Liver (tissue), 9 donors: ENCODE results near the gene CUZD1. TPM values are rescaled to one million over a fixed set of nuclear protein-coding genes. Genes with fewer than 3 reads are reported as not detected.

Source experiments
- DNase-seq: peaks from one replicate; pipeline ENCODE4 v3.0.0-alpha.2; 2017; ENCODE audit warnings: low spot score
- H3K27ac ChIP-seq, 2 donors: one replicate each; pipeline ENCODE4 v1.7.0; 2013; ENCODE audit warnings: inconsistent platforms in 2 of 2, low read length in 2 of 2, control low read depth in 1 of 2, low read depth in 1 of 2, mild to moderate bottlenecking in 1 of 2
- H3K27me3 ChIP-seq, 4 donors: one replicate each; pipeline versions ENCODE4 v1.6.1 to v1.7.0; 2013; ENCODE audit warnings: low read length in 3 of 4, inconsistent platforms in 1 of 4, mild to moderate bottlenecking in 1 of 4, moderate library complexity in 1 of 4; ENCODE audit not compliant: control insufficient read depth in 4 of 4, insufficient read depth in 4 of 4
- H3K36me3 ChIP-seq, 4 donors: one replicate each; pipeline versions ENCODE4 v1.6.1 to v1.7.0; 2013; ENCODE audit warnings: low read length in 3 of 4, mild to moderate bottlenecking in 3 of 4, low read depth in 1 of 4, moderate library complexity in 1 of 4; ENCODE audit not compliant: control insufficient read depth in 4 of 4, insufficient read depth in 3 of 4
- H3K4me1 ChIP-seq, 4 donors: one replicate each; pipeline versions ENCODE4 v1.6.1 to v1.7.0; 2013; ENCODE audit warnings: low read length in 3 of 4, mild to moderate bottlenecking in 3 of 4, moderate library complexity in 1 of 4; ENCODE audit not compliant: control insufficient read depth in 4 of 4, insufficient read depth in 4 of 4
- H3K4me3 ChIP-seq, 3 donors: one replicate each; pipeline versions ENCODE4 v1.6.1 to v1.7.0; 2013; ENCODE audit warnings: low read length in 3 of 3, control low read depth in 1 of 3, low read depth in 1 of 3, mild to moderate bottlenecking in 1 of 3
- H3K9ac ChIP-seq, 2 donors: one replicate each; pipeline ENCODE4 v1.7.0; 2013; ENCODE audit warnings: low read length in 2 of 2, mild to moderate bottlenecking in 2 of 2, moderate library complexity in 2 of 2, control low read depth in 1 of 2, low read depth in 1 of 2
- H3K9me3 ChIP-seq, 4 donors: one replicate each; pipeline versions ENCODE4 v1.6.1 to v1.7.0; 2013; ENCODE audit warnings: low read length in 3 of 4; ENCODE audit not compliant: control insufficient read depth in 4 of 4
- ATF3 ChIP-seq: IDR thresholded peaks from 2 replicates; pipeline ENCODE4 v1.6.1; 2016; ENCODE audit warnings: antibody characterized with exemption
- CTCF ChIP-seq: fragments of 150-350 bp; IDR thresholded peaks from 2 replicates; pipeline ENCODE4 v1.5.1; 2017; ENCODE audit warnings: improper control_type of control experiment, low read depth, low read length; ENCODE audit not compliant: missing input control
- EGR1 ChIP-seq, 2 donors: IDR thresholded peaks; 2 replicates each; pipeline ENCODE4 v1.6.1; 2016 to 2018; ENCODE audit warnings: antibody characterized with exemption in 2 of 2, low read depth in 2 of 2
- FOXA1 ChIP-seq: IDR thresholded peaks from 2 replicates; pipeline ENCODE4 v1.6.1; 2016; ENCODE audit warnings: antibody characterized with exemption
- FOXA2 ChIP-seq: IDR thresholded peaks from 2 replicates; pipeline ENCODE4 v1.6.1; 2016; ENCODE audit warnings: antibody characterized with exemption
- HNF4A ChIP-seq, 2 donors: conservative IDR thresholded peaks; 2 replicates each; pipeline ENCODE4 v1.6.1; 2016; ENCODE audit warnings: antibody characterized with exemption in 2 of 2, mild to moderate bottlenecking in 2 of 2
- HNF4G ChIP-seq: IDR thresholded peaks from 2 replicates; pipeline ENCODE4 v1.6.1; 2016; ENCODE audit warnings: antibody characterized with exemption
- NR2F2 ChIP-seq: IDR thresholded peaks from 2 replicates; pipeline ENCODE4 v1.6.1; 2016; ENCODE audit warnings: antibody characterized with exemption
- RAD21 ChIP-seq, 2 donors: IDR thresholded peaks; 2 replicates each; pipeline ENCODE4 v1.6.1; 2016; ENCODE audit warnings: antibody characterized with exemption in 2 of 2, mild to moderate bottlenecking in 2 of 2
- RXRA ChIP-seq, 2 donors: IDR thresholded peaks; 2 replicates each; pipeline ENCODE4 v1.6.1; 2017 to 2018; ENCODE audit warnings: antibody characterized with exemption in 2 of 2, mild to moderate bottlenecking in 1 of 2
- SP1 ChIP-seq: IDR thresholded peaks from 2 replicates; pipeline ENCODE4 v1.6.1; 2018; ENCODE audit warnings: antibody characterized with exemption, mild to moderate bottlenecking
- TAF1 ChIP-seq: conservative IDR thresholded peaks from 2 replicates; pipeline ENCODE4 v1.6.1; 2016; ENCODE audit warnings: antibody characterized with exemption, mild to moderate bottlenecking
- YY1 ChIP-seq: IDR thresholded peaks from 2 replicates; pipeline ENCODE4 v1.6.1; 2016; ENCODE audit warnings: antibody characterized with exemption, mild to moderate bottlenecking
- WGBS: extraction: QIAGEN DNeasy Blood & Tissue Kit; methylation state at CpG from one replicate; pipeline ENCODE4 v1.1.7; 2013; 5-methylcytosine and 5-hydroxymethylcytosine counted together
- polyA plus RNA-seq, 2 donors: library from polyadenylated mRNA; stranded (reverse) in 1 of 2; unstranded in 1 of 2; fragments of 200-250 nt in 1 of 2; fragments of >200 nt in 1 of 2; fragmentation: Nextera tagmentation in 1 of 2; extraction: Ambion mirVana in 1 of 2; gene quantifications; one replicate each; pipeline versions ENCODE4 v1.2.1 to v1.2.3, GENCODE V29; 2013 to 2015
- total RNA-seq, 2 donors: library from RNA; depleted of rRNA; stranded (reverse); fragments of >200 nt; gene quantifications; one replicate each; pipeline ENCODE4 v1.2.3, GENCODE V29; 2014
- TF ChIP-seq, protein P1 (sequence below): IDR thresholded peaks from 2 replicates; pipeline ENCODE4 v1.6.1; 2016; ENCODE audit warnings: antibody characterized with exemption
- TF ChIP-seq, protein P2 (sequence below): IDR thresholded peaks from 2 replicates; pipeline ENCODE4 v1.6.1; 2016; ENCODE audit warnings: antibody characterized with exemption
- TF ChIP-seq, protein P3 (sequence below): IDR thresholded peaks from 2 replicates; pipeline ENCODE4 v1.6.1; 2016; ENCODE audit warnings: antibody characterized with exemption, mild to moderate bottlenecking
- donor health status: healthy.
- donor health status: healthy.
- donor health status: healthy.
- donor health status: healthy.
- donor health status: healthy.

The CUZD1 gene
- total and polyA plus RNA-seq, 4 donors: 0.03 to 0.17 (median 0.10) TPM

DNA sequence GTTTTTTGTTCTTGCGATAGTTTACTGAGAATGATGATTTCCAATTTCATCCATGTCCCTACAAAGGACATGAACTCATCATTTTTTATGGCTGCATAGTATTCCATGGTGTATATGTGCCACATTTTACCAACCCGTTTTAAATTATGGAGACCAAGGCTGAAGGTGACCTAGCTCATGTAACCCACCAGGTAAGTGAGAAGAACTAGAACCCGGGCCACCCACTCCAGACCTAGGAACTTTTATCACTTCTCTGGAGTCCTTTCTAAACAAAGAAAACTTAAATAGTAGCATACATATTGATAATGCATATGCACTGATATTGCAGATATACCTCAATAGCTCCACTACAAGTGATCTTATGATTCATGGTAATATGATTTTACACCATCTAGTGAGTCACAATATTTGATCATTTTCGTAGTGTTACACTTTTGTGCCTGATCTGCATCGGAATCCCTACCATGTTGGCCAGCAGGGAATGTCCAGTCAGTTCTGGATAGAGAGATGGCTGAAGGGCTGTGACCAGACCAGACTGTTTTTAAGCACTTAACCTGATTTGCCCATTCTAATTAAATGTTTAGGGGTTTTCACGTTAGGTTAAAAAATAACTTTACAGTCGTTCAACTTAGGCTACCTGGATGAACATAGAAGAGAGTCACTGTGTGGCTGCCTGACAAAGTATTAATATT lies 15.2 kb downstream of the CUZD1 start:
- WGBS: 90% methylated on average over 6 of the region's 7 CpGs

More for the DNA sequence above, 15.2 kb downstream of the CUZD1 start:
- Histone ChIP-seq H3K4me1 (no peaks in the 10 kb centered on the region), H3K9ac (no peak overlapping the region), H3K4me3 (no peak overlapping the region), H3K9me3 (no peaks in the 10 kb centered on the region), H3K27me3 (no peaks in the 10 kb centered on the region), H3K27ac (no peak overlapping the region), H3K36me3 (no peaks in the 10 kb centered on the region)
- DNase-seq: no peak
- TF ChIP-seq CTCF (no peak), RAD21 (IDR thresholded peaks at IDR 0.05) (no peak), FOXA2 (no peak), HNF4A (conservative IDR thresholded peaks at IDR 0.05) (no peak), HNF4G (no peak), RXRA (IDR thresholded peaks at IDR 0.05) (no peak), ATF3 (no peak), NR2F2 (no peak), FOXA1 (no peak), TAF1 (no peak), SP1 (no peak), YY1 (no peak), EGR1 (IDR thresholded peaks at IDR 0.05; ENCODE audit: low read depth in 2 of 2) (no peak)
- TF ChIP-seq, protein P1, sequence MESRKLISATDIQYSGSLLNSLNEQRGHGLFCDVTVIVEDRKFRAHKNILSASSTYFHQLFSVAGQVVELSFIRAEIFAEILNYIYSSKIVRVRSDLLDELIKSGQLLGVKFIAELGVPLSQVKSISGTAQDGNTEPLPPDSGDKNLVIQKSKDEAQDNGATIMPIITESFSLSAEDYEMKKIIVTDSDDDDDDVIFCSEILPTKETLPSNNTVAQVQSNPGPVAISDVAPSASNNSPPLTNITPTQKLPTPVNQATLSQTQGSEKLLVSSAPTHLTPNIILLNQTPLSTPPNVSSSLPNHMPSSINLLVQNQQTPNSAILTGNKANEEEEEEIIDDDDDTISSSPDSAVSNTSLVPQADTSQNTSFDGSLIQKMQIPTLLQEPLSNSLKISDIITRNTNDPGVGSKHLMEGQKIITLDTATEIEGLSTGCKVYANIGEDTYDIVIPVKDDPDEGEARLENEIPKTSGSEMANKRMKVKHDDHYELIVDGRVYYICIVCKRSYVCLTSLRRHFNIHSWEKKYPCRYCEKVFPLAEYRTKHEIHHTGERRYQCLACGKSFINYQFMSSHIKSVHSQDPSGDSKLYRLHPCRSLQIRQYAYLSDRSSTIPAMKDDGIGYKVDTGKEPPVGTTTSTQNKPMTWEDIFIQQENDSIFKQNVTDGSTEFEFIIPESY: no peak
- TF ChIP-seq, protein P2, sequence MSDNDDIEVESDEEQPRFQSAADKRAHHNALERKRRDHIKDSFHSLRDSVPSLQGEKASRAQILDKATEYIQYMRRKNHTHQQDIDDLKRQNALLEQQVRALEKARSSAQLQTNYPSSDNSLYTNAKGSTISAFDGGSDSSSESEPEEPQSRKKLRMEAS: no peak
- TF ChIP-seq, protein P3, sequence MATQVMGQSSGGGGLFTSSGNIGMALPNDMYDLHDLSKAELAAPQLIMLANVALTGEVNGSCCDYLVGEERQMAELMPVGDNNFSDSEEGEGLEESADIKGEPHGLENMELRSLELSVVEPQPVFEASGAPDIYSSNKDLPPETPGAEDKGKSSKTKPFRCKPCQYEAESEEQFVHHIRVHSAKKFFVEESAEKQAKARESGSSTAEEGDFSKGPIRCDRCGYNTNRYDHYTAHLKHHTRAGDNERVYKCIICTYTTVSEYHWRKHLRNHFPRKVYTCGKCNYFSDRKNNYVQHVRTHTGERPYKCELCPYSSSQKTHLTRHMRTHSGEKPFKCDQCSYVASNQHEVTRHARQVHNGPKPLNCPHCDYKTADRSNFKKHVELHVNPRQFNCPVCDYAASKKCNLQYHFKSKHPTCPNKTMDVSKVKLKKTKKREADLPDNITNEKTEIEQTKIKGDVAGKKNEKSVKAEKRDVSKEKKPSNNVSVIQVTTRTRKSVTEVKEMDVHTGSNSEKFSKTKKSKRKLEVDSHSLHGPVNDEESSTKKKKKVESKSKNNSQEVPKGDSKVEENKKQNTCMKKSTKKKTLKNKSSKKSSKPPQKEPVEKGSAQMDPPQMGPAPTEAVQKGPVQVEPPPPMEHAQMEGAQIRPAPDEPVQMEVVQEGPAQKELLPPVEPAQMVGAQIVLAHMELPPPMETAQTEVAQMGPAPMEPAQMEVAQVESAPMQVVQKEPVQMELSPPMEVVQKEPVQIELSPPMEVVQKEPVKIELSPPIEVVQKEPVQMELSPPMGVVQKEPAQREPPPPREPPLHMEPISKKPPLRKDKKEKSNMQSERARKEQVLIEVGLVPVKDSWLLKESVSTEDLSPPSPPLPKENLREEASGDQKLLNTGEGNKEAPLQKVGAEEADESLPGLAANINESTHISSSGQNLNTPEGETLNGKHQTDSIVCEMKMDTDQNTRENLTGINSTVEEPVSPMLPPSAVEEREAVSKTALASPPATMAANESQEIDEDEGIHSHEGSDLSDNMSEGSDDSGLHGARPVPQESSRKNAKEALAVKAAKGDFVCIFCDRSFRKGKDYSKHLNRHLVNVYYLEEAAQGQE: no peak
